Uterus (tissue), 4 donors: ENCODE results near the gene MSH2. TPM values are rescaled to one million over a fixed set of nuclear protein-coding genes. Genes with fewer than 3 reads are reported as not detected.
A peak's percentile ranks its signal among the peaks of the same experiment; 100 is the strongest.

Source experiments
- DNase-seq, 2 donors: peaks; one replicate each; pipeline ENCODE4 v3.0.0-alpha.2; 2019 to 2020
- H3K27ac ChIP-seq, 2 donors: fragments of 200-600 bp; sonication (generic); 1 replicate in 1 of 2; 2 replicates in 1 of 2; pipeline ENCODE4 v1.5.1; 2016 to 2018
- H3K27me3 ChIP-seq, 2 donors: fragments of 200-600 bp; sonication (generic); one replicate each; pipeline ENCODE4 v1.5.1; 2018 to 2019; ENCODE audit warnings: control low read depth in 1 of 2
- H3K36me3 ChIP-seq, 2 donors: fragments of 200-600 bp; sonication (generic); one replicate each; pipeline ENCODE4 v1.5.1; 2019; ENCODE audit warnings: control low read depth in 1 of 2
- H3K4me1 ChIP-seq, 2 donors: fragments of 200-600 bp; sonication (generic); one replicate each; pipeline ENCODE4 v1.5.1; 2018 to 2019; ENCODE audit warnings: control low read depth in 1 of 2
- H3K4me3 ChIP-seq, 2 donors: fragments of 200-600 bp; sonication (generic); 1 replicate in 1 of 2; 2 replicates in 1 of 2; pipeline ENCODE4 v1.5.1; 2018 to 2019; ENCODE audit warnings: mild to moderate bottlenecking in 1 of 2
- H3K9me3 ChIP-seq, 2 donors: fragments of 200-600 bp; sonication (generic); one replicate each; pipeline ENCODE4 v1.5.1; 2019; ENCODE audit warnings: control low read depth in 1 of 2
- POLR2A ChIP-seq, 2 donors: fragments of 450-650 bp; IDR thresholded peaks; one replicate each; pipeline ENCODE4 v1.6.1; 2016; ENCODE audit warnings: antibody characterized with exemption in 2 of 2, mild to moderate bottlenecking in 1 of 2, moderate library complexity in 1 of 2
- intact Hi-C: fragments of 100-400 bp; cut with DNase I; formaldehyde crosslinking; loops from one replicate; pipeline ENCODE4 v1.15.1; 2023; ENCODE audit warnings: low total_unique reads
- total RNA-seq, 4 donors: library from RNA; depleted of rRNA in 3 of 4; stranded (reverse); fragments of >200 nt in 3 of 4; gene quantifications; one replicate each; pipeline versions ENCODE4 v1.1.0 to v1.2.4, GENCODE V29; 2014 to 2023
- TF ChIP-seq, protein P1 (sequence below), 4 experiments: fragments of 200-600 bp in 2 of 4; fragments of 450-650 bp in 2 of 4; sonication (generic) in 2 of 4; IDR thresholded peaks; one replicate each; pipeline ENCODE4 v1.5.1; 2016 to 2019; ENCODE audit warnings: antibody characterized with exemption in 4 of 4, mild to moderate bottlenecking in 2 of 4, moderate library complexity in 1 of 4
- donor health status: DM: yes; HTN: yes; CAD: no.

The MSH2 gene
- total RNA-seq, 4 donors from 2014 or later, result 13.5 to 76.7 (median 24.6) TPM

DNA sequence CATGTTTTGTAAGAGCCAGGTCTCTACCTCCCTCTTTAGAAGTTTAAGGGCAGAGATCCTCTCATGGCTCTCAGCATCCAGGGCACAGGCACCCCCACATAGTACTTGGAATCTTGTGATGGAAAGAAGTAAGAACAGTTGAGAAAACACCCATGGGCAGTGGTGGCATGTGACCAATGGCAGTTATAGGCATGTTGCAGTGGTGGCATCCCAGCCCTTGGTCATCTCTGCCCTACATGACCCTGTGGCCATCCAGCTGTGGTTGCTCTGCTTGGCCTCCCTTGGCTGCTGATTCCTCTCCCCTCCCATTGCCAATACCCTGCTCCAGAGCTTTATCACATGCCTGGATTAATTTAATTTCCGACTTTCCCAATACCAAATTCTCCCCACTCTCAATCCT is 13.3 kb upstream of the MSH2 start:
- no peaks in the 10 kb centered on the region for H3K4me1 ChIP-seq
- no peak for DNase-seq
- TF ChIP-seq, protein P1, sequence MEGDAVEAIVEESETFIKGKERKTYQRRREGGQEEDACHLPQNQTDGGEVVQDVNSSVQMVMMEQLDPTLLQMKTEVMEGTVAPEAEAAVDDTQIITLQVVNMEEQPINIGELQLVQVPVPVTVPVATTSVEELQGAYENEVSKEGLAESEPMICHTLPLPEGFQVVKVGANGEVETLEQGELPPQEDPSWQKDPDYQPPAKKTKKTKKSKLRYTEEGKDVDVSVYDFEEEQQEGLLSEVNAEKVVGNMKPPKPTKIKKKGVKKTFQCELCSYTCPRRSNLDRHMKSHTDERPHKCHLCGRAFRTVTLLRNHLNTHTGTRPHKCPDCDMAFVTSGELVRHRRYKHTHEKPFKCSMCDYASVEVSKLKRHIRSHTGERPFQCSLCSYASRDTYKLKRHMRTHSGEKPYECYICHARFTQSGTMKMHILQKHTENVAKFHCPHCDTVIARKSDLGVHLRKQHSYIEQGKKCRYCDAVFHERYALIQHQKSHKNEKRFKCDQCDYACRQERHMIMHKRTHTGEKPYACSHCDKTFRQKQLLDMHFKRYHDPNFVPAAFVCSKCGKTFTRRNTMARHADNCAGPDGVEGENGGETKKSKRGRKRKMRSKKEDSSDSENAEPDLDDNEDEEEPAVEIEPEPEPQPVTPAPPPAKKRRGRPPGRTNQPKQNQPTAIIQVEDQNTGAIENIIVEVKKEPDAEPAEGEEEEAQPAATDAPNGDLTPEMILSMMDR (IDR thresholded peaks at IDR 0.05), result no peak
- no peak for TF ChIP-seq POLR2A (IDR thresholded peaks at IDR 0.05)
- no peak overlapping the region for H3K4me3 ChIP-seq
- no peaks in the 10 kb centered on the region for H3K36me3 ChIP-seq
- no peaks in the 10 kb centered on the region for H3K27me3 ChIP-seq
- no peak overlapping the region for H3K27ac ChIP-seq
- H3K9me3 ChIP-seq, result no peaks in the 10 kb centered on the region
- intact Hi-C loops, result no loop called here

DNA sequence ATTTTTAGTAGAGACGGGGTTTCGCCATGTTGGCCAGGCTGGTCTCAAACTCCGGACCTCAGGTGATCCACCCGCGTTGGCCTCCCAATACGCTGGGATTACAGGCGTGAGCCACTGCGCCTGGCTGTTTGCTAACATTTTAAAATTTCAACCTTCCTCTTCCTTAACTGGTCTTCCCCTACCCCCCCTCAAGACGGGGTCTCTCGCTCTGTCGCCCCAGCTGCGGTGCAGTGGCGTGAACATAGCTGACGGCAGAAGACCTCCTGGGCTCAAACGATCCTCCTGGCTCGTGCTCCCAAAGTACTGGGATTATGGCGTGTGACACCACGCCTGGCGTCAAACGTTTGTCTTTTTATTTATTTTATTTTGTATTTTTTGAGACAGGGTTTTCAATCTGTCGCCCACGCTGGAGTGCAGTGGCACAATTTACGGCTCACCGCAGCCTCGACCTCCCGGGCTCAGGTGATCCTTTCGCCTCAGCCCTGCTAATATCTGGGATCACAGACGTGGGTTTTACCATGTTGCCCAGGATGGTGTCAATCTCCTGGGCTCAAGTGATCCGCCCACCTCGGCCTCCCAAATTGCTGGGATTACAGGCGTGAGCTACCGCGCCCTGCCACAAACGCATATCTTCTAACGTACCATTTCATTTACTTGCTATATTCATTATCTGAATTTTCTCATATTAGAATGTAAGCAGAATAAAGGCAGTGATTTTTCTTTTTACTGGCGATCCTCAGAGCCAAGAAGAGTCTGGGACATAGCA is 984 bp upstream of the MSH2 start:
- Histone ChIP-seq H3K4me1 (peaks cover 0 to 7% of the 10 kb centered on the region in 2 donors), H3K27me3 (no peaks in the 10 kb centered on the region), H3K4me3 (peak overlapping the region; percentile 78 to 97), H3K36me3 (no peaks in the 10 kb centered on the region), H3K9me3 (no peaks in the 10 kb centered on the region), H3K27ac (peak overlapping the region; percentile 60 to 71)
- TF ChIP-seq, protein P1 (IDR thresholded peaks at IDR 0.05), result no peak
- no peak for TF ChIP-seq POLR2A (IDR thresholded peaks at IDR 0.05)
- DNase-seq, result no peak
- intact Hi-C loops, result no loop called here

DNA sequence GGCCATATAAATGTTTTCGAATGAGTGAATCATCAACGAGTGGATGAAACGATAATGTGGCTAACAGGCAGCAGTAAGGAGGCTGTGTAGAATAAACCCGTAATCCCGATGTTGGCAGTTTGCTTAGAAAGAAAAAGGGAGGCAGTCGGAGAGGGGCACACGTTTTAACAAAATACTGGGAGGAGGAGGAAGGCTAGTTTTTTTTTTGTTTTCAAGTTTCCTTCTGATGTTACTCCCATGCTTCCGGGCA is 476 bp upstream of the MSH2 start:
- peak overlapping the region; percentile 60 to 71 for H3K27ac ChIP-seq
- H3K36me3 ChIP-seq, result no peaks in the 10 kb centered on the region
- intact Hi-C loops, result no loop called here
- peak overlapping the region; percentile 78 to 97 for H3K4me3 ChIP-seq
- no peaks in the 10 kb centered on the region for H3K9me3 ChIP-seq
- DNase-seq, result no peak
- no peak for TF ChIP-seq POLR2A (IDR thresholded peaks at IDR 0.05)
- TF ChIP-seq, protein P1 (IDR thresholded peaks at IDR 0.05), result no peak
- H3K4me1 ChIP-seq, result peaks cover 0 to 7% of the 10 kb centered on the region in 2 donors
- no peaks in the 10 kb centered on the region for H3K27me3 ChIP-seq

DNA sequence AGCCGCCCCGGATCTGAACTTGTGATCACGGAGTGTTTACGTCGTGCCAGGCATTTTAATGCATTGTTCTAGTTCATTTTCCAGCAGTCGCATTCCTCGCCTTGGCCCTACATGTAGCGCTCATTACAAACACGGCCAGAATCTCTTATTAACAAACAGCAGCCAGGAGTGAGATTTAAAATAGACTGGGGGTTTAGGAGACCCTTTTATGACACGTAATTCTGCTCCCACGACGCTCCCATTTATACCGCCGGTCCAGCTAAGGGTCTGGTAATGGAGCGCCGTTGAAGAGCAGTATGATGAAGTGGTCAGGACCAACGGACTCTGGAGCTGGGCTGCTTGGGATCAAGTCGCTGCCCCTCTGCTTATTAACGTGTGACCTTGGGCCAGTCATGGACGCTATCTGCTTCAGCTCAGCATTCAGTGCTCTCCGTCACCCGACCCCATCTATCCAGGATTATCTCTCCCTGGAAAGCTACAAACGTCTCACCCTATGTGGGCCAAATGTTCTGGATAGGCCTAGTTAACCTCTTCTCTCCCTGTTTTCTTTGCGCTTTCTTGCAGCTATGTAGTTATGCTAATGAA is 745 bp downstream of the MSH2 start:
- peak overlapping the region; percentile 60 to 71 for H3K27ac ChIP-seq
- no peaks in the 10 kb centered on the region for H3K36me3 ChIP-seq
- no peaks in the 10 kb centered on the region for H3K27me3 ChIP-seq
- no peaks in the 10 kb centered on the region for H3K9me3 ChIP-seq
- intact Hi-C loops, result no loop called here
- DNase-seq, result no peak
- peak overlapping the region; percentile 78 to 97 for H3K4me3 ChIP-seq
- peaks cover 0 to 7% of the 10 kb centered on the region in 2 donors for H3K4me1 ChIP-seq
- TF ChIP-seq, protein P1 (IDR thresholded peaks at IDR 0.05), result no peak
- no peak for TF ChIP-seq POLR2A (IDR thresholded peaks at IDR 0.05)

DNA sequence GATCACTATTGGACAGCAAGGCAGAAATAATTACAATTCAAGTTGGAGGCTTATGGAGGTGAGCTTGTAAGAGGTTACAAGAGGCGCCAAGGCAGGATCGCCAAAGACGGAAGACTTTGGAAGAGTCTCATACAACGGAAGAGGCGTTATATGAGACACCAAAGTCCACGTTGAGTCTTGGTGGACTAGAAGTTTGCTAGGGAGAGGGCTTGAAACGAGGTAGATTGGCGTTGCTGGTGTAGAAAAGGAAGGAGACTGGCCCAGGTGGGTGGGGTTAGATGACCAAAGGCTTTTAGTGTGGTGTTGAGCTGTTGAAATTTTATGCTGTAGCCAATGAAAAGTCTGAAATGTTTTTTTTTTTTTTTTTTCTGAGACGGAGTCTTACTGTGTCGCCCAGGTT is 1.4 kb downstream of the MSH2 start:
- H3K4me1 ChIP-seq, result peaks cover 0 to 7% of the 10 kb centered on the region in 2 donors
- no peaks in the 10 kb centered on the region for H3K27me3 ChIP-seq
- TF ChIP-seq, protein P1 (IDR thresholded peaks at IDR 0.05), result no peak
- TF ChIP-seq POLR2A (IDR thresholded peaks at IDR 0.05), result no peak
- intact Hi-C loops, result no loop called here
- H3K27ac ChIP-seq, result no peak overlapping the region
- peak overlapping the region in 1 of 2 donors; percentile 78 for H3K4me3 ChIP-seq
- no peaks in the 10 kb centered on the region for H3K9me3 ChIP-seq
- no peaks in the 10 kb centered on the region for H3K36me3 ChIP-seq
- DNase-seq, result no peak
